MM.1S (cell line): ENCODE measurements around the gene PRM3.

Source experiments
- DNase-seq: peaks from one replicate; pipeline ENCODE4 v3.0.0-alpha.2; 2015
- H2AFZ ChIP-seq: fragments of 300-600 bp; sonication (generic); 2 replicates; pipeline ENCODE4 v1.6.0; 2016; ENCODE audit warnings: antibody characterized with exemption, low read length
- H3F3A ChIP-seq: fragments of 300-600 bp; sonication (generic); 2 replicates; pipeline ENCODE4 v1.6.1; 2016; ENCODE audit warnings: mild to moderate bottlenecking, antibody characterized with exemption, low read length, moderate library complexity, mixed read lengths; ENCODE audit not compliant: insufficient read depth
- H3K27ac ChIP-seq: fragments of 300-600 bp; sonication (generic); 2 replicates; pipeline ENCODE4 v1.5.1; 2016; ENCODE audit warnings: mild to moderate bottlenecking, low read length
- H3K27me3 ChIP-seq: fragments of 300-600 bp; sonication (generic); replicated peaks from 2 replicates; pipeline ENCODE4 v1.6.0; 2016; ENCODE audit warnings: low read length; ENCODE audit not compliant: insufficient read depth
- H3K36me3 ChIP-seq: fragments of 300-600 bp; sonication (generic); replicated peaks from 2 replicates; pipeline ENCODE4 v1.6.1; 2016; ENCODE audit warnings: mild to moderate bottlenecking, low read length, mixed read lengths; ENCODE audit not compliant: insufficient read depth
- H3K4me1 ChIP-seq: fragments of 300-600 bp; sonication (generic); 2 replicates; pipeline ENCODE4 v1.6.1; 2016; ENCODE audit warnings: low read length, mixed read lengths
- H3K4me2 ChIP-seq: fragments of 300-600 bp; sonication (generic); 2 replicates; pipeline ENCODE4 v1.6.0; 2016; ENCODE audit warnings: low read depth, low read length
- H3K4me3 ChIP-seq: fragments of 300-600 bp; sonication (generic); 2 replicates; pipeline ENCODE4 v1.5.1; 2016; ENCODE audit warnings: low read length, mixed read lengths
- H3K79me2 ChIP-seq: fragments of 300-600 bp; sonication (generic); 2 replicates; pipeline ENCODE4 v1.6.1; 2016; ENCODE audit warnings: mixed run types, low read length, mixed read lengths
- H3K9ac ChIP-seq: fragments of 300-600 bp; sonication (generic); 2 replicates; pipeline ENCODE4 v1.6.1; 2016; ENCODE audit warnings: low read length, mixed read lengths
- H3K9me2 ChIP-seq: fragments of 300-600 bp; sonication (generic); replicated peaks from 2 replicates; pipeline ENCODE4 v1.6.1; 2016; ENCODE audit warnings: mild to moderate bottlenecking, low read length, mixed read lengths; ENCODE audit not compliant: insufficient read depth
- H3K9me3 ChIP-seq: fragments of 300-600 bp; sonication (generic); replicated peaks from 2 replicates; pipeline ENCODE4 v1.6.1; 2016; ENCODE audit warnings: mild to moderate bottlenecking, low read length, mixed read lengths; ENCODE audit not compliant: insufficient read depth
- H4K20me1 ChIP-seq: fragments of 300-600 bp; sonication (generic); 2 replicates; pipeline ENCODE4 v1.6.1; 2016; ENCODE audit warnings: mild to moderate bottlenecking, low read length, moderate library complexity, mixed read lengths; ENCODE audit not compliant: insufficient read depth
- CTCF ChIP-seq: fragments of 300-600 bp; sonication (generic); IDR thresholded peaks from 2 replicates; pipeline ENCODE4 v1.5.1; 2016; ENCODE audit warnings: antibody characterized with exemption, low read length, mixed read lengths
- EZH2 ChIP-seq: fragments of 300-600 bp; sonication (generic); optimal IDR thresholded peaks from 2 replicates; pipeline ENCODE3; 2017; ENCODE audit warnings: low read depth, mild to moderate bottlenecking, antibody characterized with exemption, low read length, mixed read lengths
- EZH2phosphoT487 ChIP-seq: fragments of 300-600 bp; sonication (generic); IDR thresholded peaks from 2 replicates; pipeline ENCODE4 v1.6.1; 2018; ENCODE audit warnings: antibody characterized with exemption, low read length

PRM3 gene

GRCh38 chr16:11296351-11296705 is 22.9 kb upstream of the PRM3 start:
- H3K27ac ChIP-seq, result no peak overlapping the region
- H3K27me3 ChIP-seq, result peaks cover 44% of the 10 kb centered on the region
- no peak overlapping the region for H3K9ac ChIP-seq
- H3K9me2 ChIP-seq, result no peaks in the 10 kb centered on the region
- H3K4me1 ChIP-seq, result peaks cover 13% of the 10 kb centered on the region
- no peak overlapping the region for H3K4me3 ChIP-seq
- H3K4me2 ChIP-seq, result no peak overlapping the region
- no peak overlapping the region for H2AFZ ChIP-seq
- no peak for DNase-seq
- H4K20me1 ChIP-seq, result no peaks in the 10 kb centered on the region
- H3K9me3 ChIP-seq, result no peaks in the 10 kb centered on the region
- H3F3A ChIP-seq, result peaks cover 4% of the 10 kb centered on the region; the same call in 1 of the 2 replicates
- TF ChIP-seq CTCF (no peak), EZH2 (no peak), EZH2phosphoT487 (no peak)
- H3K79me2 ChIP-seq, result no peaks in the 10 kb centered on the region
- H3K36me3 ChIP-seq, result no peaks in the 10 kb centered on the region

- no peaks in the 10 kb centered on the region for H3K79me2 ChIP-seq
These were observed 22.2 kb upstream of the PRM3 start for GRCh38 chr16:11295672-11296071.

GRCh38 chr16:11292076-11292748 is 18.8 kb upstream of the PRM3 start:
- TF ChIP-seq CTCF (no peak), EZH2 (no peak), EZH2phosphoT487 (no peak)
- Histone ChIP-seq H3K4me2 (no peak overlapping the region), H3F3A (no peaks in the 10 kb centered on the region), H3K4me3 (no peak overlapping the region), H3K4me1 (peaks cover 6% of the 10 kb centered on the region), H3K9me3 (no peaks in the 10 kb centered on the region), H3K36me3 (no peaks in the 10 kb centered on the region), H3K9ac (no peak overlapping the region), H3K27me3 (peaks cover 49% of the 10 kb centered on the region), H4K20me1 (no peaks in the 10 kb centered on the region), H3K9me2 (no peaks in the 10 kb centered on the region), H3K79me2 (no peaks in the 10 kb centered on the region), H2AFZ (no peak overlapping the region), H3K27ac (no peak overlapping the region)
- no peak for DNase-seq

More at GRCh38 chr16:11295672-11296071, 22.2 kb upstream of the PRM3 start:
- H3K27ac ChIP-seq, result no peak overlapping the region
- no peaks in the 10 kb centered on the region for H3K9me3 ChIP-seq
- H2AFZ ChIP-seq, result no peak overlapping the region
- no peaks in the 10 kb centered on the region for H4K20me1 ChIP-seq
- peaks cover 4% of the 10 kb centered on the region; the same call in 1 of the 2 replicates for H3F3A ChIP-seq
- no peak overlapping the region for H3K9ac ChIP-seq
- H3K4me2 ChIP-seq, result no peak overlapping the region
- peaks cover 13% of the 10 kb centered on the region for H3K4me1 ChIP-seq
- no peak overlapping the region for H3K4me3 ChIP-seq
- no peaks in the 10 kb centered on the region for H3K9me2 ChIP-seq
- H3K27me3 ChIP-seq, result peaks cover 45% of the 10 kb centered on the region
- TF ChIP-seq CTCF (no peak), EZH2 (no peak), EZH2phosphoT487 (no peak)
- no peaks in the 10 kb centered on the region for H3K36me3 ChIP-seq
- no peak for DNase-seq
